Measurements from ENCODE around the gene MMP24OS.

MMP24OS gene

DNA sequence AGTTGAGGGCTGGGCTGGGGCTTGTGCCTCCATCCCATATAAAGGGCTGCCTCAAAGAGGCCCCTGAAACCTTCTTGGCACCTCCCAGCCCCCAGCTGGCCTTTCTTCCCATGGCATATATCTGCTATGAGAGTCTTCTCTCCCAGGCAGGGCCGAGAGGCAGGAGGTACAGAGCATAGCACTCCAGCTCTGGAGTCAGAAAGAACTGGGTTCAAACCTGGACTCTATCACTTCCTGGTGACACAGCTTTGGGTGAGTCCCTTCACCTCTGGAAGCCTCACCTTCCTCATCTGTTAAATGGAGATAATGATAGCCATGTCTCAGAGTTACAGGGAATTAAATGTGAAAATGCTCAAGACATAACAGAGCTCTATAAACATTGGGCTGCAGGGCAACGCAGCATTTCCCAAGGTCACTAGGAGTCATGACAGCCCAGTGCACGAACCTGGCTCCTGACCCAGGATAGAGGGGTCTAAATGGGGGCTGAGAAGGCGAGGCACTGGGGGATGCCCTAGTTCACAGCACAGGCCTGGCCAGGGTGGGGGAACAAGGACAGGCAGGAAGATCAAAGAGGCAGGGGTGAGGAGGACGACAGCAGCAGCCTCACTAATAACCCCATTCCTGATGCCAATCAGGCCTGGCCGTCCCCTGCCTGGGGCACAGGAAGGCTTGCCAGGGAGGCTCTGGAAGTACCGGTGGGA lies 12.4 kb upstream of the MMP24OS start:
- DNase-seq: no peak

DNA sequence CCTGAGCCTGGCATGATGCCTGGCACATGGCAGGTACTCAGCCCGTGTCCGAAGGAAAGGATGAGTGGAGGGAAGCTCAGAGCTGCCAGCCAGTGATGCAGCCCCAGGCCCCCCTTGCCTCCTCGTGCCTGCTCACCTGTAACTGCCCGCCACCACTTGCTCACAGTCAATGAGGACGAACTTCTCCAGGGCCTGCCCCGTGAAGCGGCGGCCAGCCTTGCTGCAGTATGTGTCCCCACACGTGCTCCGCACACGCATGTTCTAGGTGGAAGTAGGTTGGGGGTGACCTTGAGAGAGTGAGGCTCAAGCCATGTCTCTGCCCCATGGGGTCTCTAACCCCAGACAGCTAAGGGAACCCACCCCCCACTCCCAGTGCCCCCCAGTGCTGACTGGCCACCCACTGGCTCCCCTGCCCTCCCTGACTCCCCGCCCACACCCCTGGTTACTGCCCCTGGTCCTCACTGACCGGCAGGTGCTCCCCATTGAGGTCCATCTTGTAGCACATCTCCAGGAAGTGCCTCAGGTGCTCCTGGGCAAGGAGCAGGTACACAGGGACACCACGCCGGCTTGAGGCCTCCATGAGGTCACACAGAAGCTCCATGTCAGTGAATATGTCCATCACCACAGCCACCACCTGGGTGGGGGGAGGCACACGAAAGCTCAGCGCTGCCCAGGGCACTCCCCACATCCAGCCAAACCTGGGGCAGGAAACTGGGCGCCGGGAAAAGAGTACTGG lies 10.6 kb upstream of the MMP24OS start:
- no peak for DNase-seq

DNA sequence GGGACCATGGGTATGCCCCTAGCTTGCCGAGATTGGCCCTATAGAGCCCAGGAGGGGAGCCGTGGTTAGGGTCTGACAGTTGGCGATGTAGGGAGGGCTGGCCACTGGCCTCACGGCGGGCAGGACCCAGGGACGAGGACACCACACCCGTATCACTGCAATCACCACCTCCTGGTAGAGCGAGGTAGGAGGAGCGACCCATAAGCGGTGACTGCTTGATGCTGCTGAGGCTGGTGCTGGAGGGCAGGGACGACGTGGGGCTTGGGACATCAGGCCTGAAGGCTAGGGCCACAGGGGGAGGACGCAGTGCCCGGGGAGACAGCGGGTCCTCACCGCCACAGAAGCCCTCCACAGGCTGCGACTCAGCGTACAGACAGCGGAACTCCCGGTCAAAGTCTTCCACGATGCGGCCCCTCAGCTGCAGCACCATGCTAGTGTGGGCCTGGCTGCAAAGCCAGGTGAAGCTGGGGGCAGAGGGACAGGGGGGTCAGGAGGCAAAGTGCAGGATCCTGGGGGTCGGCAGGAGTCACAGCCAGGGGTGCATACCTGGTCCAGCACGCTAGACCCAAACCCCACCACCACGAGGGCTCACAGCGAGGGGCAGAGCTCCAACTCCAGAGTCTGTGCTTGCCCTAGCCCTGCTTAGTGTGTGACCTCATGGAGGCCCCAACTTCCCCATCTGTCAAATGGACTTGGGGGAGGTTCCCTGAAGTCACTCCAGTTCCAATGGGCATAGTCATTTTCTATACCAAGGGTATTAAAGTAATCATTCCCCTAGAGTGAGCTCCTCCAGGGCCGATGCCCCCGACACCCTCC lies 9.8 kb upstream of the MMP24OS start:
- no peak for DNase-seq

DNA sequence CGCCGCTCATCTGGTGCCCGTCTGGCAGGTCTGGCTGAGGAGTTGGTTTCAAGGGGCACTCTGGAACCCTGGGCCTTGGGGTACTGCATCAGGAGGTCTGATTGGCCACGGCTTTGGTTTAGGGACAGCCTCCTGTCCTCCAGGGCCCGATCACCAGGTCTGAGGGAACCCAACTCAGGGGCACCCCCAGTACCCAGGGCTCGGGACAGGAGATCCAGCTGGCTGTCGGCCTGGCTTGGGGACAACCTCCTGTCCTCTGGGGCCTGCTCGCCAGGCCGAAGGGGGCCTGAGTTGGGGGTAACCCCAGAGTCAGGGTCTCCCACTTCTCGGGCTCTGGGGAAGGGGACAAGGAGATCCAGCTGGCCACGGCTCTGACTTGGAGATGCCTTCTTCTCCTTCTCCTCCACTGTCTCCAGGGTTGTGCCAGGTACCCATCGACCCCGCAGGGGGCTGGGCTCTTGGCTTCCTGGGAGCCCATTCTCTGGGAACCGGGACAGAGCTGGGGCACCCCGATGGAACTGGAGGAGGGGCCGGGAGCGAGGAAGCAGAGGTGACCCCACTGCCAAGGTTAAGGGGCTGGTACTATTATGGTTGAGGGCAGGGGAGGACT lies 9.1 kb upstream of the MMP24OS start:
- no peak for DNase-seq

DNA sequence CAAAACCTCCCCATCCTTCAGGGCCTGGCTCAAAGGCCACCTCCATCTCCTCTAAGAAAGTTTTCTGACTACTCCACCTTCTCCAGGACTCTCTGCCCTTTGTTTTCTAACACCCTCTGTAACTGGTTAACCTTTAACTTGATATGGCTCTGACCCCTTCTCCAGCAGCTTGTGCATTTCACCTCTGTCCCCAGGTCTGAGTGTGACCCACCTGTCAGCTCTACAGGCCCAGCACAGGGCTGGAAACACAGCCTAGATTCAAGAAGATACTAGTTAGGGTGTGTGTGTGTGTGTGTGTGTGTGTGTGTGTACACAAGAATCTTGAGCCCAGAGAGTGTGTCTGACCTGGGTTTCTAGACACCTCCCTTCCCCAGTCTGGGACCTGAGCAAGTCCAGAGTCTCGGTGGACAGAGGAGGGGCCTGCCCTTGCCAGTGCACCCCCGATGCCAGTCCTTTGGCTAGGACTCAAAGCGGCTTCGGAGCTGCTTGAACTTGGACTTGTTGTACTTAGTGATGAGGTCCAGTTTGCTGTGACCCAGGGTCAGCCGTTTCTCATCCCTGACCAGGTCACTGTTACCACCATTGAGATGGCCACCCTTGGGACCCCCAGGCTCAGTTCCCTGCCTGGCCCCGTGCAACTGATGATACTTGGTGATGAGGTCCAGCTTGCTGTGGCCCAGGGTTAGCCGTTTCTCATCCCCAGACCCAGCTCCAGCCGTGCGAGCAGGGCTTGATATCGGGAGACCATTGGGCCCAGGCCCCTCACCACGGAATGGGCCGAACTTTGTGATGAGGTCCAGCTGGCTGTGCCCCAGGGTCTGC lies 8.4 kb upstream of the MMP24OS start:
- DNase-seq: no peak

DNA sequence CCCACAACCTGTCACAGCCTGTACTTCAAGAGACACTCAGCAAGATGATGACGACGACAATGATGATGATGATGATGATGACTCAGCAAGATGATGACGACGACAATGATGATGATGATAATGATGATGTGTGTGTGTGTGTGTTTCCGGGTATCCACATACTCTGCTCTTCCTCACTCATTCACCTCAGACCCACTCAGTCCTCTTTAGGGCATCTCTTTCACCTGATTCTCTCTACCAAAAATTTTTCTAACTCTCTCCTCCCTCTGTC lies 7.8 kb upstream of the MMP24OS start:
- DNase-seq: no peak

DNA sequence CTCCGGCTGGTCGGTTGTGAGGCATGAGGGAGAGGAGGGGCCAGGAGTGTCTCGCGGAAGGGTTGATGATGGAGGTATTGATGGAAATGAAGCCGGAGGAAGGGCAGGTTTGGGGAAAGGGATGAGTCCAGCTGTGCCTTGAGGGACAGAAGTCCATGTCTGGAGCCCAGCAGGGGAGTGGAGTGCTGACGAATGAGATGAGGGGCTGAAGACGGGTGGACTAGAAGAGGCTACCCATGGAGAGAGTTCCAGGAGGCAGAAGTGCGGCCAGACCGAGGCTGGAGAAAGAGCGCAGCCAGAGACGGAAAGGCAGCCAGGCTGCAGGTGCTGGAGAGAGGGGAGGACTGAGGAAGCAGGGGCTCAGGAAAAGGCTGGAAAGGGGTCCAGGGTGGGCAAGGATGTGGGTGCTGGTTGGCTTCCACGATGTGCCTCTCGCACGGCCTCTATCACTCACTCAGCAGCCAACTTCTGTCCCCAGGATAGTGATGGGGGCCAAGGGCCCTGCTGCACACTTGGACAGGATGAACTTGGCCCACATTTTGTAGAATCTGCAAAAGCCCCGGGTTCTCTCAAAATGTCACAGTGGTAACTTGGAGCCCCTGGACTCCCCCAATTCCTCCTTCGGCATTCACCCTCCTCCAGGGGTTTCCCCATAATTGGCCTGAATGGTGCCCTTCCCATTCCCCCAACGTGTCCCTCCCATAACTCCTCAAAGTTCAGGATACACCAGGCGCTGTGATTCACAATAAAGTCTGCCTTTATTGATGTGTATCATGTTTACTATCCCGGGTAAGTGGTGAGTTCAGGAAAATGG lies 7.3 kb upstream of the MMP24OS start:
- DNase-seq: no peak

DNA sequence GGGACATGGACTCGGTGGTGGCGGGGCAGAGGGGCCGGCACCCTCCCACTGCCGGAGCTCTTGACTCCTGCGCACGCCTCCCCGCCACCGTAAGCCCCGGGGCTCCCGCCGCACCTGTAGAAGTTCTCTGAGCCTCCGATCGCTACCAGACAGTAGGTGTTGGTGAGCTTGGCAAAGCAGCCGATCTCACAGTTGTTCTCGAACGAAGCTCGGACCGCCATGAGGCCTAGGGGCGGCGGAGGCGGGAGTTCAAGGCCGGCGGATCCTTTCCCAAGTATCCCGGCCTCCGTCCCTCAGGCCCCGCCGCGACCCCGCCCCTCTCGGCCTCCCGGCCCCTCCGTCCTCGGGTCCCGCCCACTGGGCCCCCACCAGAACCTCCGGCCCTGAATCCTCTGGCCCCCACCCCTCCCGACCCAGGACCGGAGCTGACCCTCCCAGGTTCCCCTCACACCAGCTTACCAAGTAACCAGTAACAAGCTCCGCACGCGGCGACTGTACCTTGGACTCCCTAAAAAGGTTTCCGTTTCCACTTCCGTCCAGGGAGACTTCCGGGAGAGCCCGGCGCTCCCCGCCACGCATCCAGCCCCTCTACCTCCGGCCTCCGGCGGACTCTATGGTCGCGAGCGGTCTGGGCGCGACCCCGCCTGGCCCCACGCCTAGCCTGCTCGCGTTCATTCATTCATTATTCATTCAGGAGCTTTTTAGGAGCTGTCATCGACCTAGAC lies 6.5 kb upstream of the MMP24OS start, which contains the start of gene EIF6:
Gene EIF6, minus strand, starts transcription at position 506 of the 725 bp plus-strand sequence. Its CDS starts 285 bp downstream, at position 221.
- peak; percentile 50 to 66 (median 64) for DNase-seq

DNA sequence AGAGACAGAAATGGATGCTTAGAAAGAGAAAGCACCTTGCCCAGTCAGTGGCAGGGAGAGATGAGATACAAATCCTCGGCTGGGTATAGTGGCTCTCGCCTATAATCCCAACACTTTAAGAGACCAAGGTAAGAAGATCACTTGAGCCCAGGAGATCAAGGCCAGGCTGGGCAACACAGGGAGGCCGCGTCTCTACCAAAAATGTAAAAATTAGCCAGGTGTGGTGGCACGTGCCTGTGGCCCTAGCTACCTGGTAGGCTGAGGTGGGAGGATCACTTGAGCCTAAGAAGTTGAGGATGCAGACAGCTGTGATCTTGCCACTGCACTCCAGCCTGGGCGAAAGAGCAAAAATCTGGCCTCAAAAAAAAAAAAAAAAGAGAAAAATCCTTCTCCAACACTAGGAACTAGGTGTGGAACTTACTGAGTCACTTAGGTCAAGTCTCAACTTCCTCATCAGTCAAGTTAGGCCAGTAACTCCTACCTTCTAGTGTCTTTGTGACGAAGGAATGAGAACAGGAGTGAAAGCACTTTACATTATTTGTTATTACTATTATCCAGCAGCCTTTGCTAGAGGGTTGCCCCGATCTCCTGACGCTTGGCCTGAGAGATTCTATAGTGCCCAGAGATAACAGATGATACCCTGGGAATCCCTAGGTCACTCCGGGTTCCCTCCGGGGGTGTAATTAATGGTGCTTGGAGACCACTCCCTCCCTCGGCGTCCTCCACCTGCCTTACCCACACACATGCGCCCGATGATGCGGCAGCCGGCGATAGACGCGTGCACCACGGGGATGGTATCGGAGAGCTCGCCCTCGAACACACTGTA lies 5.7 kb upstream of the MMP24OS start:
- DNase-seq: no peak

DNA sequence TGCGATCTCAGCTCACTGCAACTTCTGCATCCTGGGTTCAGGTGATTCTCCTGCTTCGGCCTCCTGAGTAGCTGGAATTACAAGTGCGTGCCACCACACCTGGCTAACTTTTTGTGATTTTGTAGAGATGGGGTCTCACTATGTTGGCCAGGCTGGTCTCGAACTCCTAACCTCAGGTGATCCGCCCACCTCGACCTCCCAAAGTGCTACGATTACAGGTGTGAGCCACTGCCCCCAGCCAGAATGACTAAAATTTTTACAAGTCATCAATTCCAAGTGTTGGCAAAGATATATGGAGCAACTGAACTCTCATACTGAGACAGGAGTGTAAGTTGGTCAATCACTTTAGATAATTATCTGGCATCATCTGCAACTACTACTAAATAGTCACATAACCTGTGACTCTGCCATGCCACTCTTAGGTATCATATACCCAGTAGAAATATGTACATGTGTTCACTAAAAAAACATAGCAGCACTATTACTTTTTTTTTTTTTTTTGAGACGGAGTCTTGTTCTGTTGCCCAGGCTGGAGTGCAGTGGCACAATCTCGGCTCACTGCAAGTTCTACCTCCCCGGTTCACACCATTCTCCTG lies 3.7 kb upstream of the MMP24OS start:
- no peak for DNase-seq

DNA sequence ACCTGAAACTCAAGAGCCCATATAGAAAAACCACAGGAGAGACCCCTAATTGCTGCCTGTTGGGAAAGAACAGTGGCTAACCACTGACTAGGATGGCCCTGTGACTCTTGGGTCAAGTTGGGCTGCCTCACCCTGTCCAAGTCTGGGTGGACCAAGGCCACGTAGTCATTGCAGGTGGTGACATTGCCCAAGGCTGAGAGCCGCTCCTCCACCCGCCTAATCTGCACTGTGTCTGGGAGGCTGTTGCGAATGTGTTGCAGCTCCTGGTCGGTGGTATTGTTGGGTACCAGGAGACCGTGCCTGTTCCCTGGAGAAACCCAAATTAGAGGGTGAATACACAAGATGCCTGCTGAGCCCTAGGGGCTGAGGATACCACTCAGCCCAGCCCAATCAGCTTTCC lies 2.6 kb upstream of the MMP24OS start:
- DNase-seq: no peak

DNA sequence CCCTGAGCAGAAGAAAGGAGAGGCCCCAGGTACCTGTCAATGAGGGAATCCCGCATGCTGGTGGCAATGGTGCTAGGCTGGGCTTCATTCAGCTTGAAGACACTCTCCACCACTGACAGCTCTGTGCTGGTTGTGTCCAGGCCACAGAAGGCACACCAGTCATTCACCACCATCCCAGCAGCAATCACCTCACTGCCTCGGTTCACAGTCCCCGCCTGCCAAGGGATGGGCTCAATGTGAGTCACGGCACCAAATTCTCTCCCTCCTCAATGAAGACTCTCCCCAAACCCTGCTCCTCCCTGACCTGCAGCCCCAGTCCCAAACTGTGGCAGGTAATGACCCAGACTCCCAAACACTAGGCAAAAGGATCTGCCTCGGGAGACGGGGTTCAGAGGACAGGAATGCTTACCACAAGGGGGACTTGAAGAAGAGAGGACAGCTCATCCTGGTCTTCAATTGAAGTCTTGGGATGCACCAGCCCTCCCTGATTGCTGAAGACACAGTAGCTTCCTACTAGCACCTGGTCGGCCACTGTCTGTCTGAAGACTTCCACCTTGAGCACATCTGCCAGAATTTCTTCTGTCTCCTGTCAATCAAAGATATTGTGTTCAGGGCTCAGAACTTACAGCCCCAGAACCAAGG lies 1.7 kb upstream of the MMP24OS start:
- DNase-seq: no peak

DNA sequence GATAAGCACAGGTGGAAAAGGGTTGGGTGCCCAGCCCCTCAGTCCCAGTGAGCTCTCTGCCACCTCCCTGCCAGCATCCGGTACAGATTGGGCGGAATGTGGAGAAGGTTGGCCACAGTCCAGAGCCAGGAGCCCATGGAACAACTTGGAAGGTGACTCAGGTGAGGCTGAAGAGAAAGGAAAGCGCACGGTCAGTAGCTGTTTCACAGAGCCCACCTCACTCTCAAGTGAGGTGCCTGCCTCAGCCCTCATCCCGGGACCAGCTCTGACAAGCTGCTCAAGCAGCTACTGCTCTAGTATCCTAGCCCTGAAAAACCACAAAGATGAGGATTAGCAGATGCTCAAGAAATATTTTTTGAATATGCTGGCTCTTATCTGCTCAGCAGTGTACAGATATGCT lies 1.1 kb upstream of the MMP24OS start:
- DNase-seq: no peak

DNA sequence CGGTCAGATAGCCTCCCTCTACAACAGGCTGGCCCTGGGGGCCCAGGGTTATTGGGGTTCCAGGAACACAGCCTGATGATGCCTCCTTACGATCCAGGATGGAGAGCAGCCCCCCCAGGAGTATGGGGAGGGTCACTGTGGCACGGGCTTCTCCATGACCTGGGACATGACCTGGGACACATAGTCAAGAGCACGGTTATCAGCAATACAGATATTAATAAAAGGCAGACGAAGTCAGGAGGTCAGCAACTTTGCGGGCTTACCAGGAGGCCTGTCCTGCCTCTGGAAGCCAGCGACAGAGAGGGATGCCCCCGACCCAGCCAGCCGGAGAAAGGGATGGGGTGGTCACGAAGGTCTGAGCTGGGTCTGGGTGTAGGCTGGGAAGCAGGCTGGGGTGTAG lies 795 bp downstream of the MMP24OS start:
- DNase-seq: no peak

DNA sequence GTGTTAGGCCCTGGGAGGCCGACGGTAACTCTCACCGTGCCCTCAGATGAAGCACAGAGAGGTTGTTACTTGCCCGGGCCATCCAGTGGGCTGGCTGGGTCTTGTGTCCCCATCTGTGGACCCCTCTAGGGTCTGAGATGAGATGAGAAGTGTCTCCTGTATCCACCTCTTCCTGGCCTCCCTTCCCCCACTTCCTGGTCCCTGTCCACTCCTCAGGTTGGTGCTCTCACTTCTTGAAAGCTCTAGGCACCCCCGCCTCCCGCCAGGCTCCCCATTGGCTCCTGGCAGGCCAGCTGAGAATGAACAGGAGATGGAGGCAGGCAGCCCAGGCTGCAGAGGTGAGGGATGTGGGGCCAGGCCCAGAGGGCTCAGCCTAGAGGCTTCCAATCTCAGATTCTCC lies 1.5 kb downstream of the MMP24OS start:
- DNase-seq: no peak

DNA sequence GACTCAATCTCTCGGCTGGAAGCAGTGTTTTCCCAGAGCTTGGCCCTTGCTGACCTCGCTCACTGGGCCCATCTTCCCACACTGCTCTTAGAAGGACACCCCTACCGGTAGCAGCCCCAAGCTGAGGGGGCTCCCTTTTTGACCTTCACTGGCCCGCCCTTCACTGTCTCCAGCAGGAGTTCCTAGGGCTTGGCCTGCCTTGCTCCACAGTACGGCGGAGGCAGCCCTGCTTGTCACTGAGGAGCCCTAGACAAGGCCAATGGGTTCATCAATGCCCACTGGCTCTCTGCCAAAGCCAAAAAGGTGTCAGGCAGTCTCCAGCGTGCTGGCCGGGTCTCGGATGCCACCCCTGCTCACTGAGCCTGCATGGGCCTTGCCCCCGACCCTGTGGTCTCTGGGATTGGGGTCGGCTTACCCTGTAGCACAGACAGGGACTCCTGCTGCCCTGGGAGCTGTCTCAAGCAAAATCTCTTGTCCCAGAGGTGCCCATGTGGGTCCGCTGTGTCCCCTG lies 2.1 kb downstream of the MMP24OS start:
- DNase-seq: no peak

DNA sequence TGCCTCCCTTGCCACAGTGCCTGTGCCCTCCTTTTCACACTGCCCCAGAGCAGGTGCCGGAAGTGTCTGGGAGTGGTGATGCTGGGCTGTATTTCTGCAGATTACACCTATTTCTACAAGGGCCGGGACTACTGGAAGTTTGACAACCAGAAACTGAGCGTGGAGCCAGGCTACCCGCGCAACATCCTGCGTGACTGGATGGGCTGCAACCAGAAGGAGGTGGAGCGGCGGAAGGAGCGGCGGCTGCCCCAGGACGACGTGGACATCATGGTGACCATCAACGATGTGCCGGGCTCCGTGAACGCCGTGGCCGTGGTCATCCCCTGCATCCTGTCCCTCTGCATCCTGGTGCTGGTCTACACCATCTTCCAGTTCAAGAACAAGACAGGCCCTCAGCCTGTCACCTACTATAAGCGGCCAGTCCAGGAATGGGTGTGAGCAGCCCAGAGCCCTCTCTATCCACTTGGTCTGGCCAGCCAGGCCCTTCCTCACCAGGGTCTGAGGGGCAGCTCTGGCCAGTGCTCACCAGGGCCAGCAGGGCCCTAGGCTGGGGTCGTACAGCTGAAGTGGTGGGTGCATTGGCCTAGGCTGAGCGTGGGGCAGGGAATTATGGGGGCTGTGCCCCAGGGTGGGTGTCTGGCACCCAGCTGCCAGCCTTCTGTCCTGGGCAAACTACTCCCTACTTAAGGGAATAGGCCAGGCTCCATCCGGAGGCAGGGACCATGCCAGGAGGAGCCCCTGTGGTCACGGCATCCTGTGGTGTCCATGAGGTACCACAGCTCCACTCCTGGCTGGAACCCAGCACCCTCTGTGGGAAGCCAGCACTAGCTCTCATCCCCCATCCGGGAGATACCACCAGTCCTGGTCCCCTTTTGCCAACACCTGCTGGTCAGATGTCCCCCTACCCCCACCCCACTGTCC lies 3.5 kb downstream of the MMP24OS start:
- no peak for DNase-seq

Measured in activated CD4-positive, CD25-positive, alpha-beta regulatory T cell (primary cell).